Measurements from ENCODE around the gene NUDT22.
"Not testable (repeated sequence)": the region's sequence is repeated elsewhere in the genome, so short reads cannot be mapped to it uniquely, and the experiment has no call there.

NUDT22 gene

GRCh38 chr11:64245401-64245796 is 19.3 kb downstream of the NUDT22 start:
- DNase-seq: peak; percentile 87

GRCh38 chr11:64245797-64246620 is 19.9 kb downstream of the NUDT22 start:
- DNase-seq: no peak

GRCh38 chr11:64246621-64246870 is 20.5 kb downstream of the NUDT22 start:
- DNase-seq: not testable (repeated sequence)

- peak; percentile 94 for DNase-seq
These were observed 21.0 kb downstream of the NUDT22 start, which contains the start of gene PPP1R14B for GRCh38 chr11:64246871-64247728. Gene PPP1R14B, minus strand, starts transcription at chr11:64246943. Its CDS starts 270 bp downstream, at chr11:64246673.

GRCh38 chr11:64247729-64248531 is 21.9 kb downstream of the NUDT22 start:
- DNase-seq: no peak

- no peak for DNase-seq
These were observed 22.5 kb downstream of the NUDT22 start for GRCh38 chr11:64248578-64248977.

GRCh38 chr11:64249038-64249437 is 23.0 kb downstream of the NUDT22 start:
- DNase-seq: no peak

- DNase-seq: no peak
These were observed 23.7 kb downstream of the NUDT22 start for GRCh38 chr11:64249563-64250414.

- DNase-seq: no peak
These were observed 24.4 kb downstream of the NUDT22 start for GRCh38 chr11:64250415-64251015.

- no peak for DNase-seq
These were observed 25.1 kb downstream of the NUDT22 start, which contains the start of gene PLCB3 for GRCh38 chr11:64251016-64251752. Gene PLCB3, plus strand, starts transcription at chr11:64251530. Its CDS starts 120 bp downstream, at chr11:64251650.

GRCh38 chr11:64251753-64252002 is 25.6 kb downstream of the NUDT22 start:
- DNase-seq: no peak

- no peak for DNase-seq
These were observed 26.2 kb downstream of the NUDT22 start for GRCh38 chr11:64252003-64252872.

- no peak for DNase-seq
These were observed 27.0 kb downstream of the NUDT22 start for GRCh38 chr11:64253043-64253442.

- no peak for DNase-seq
These were observed 27.4 kb downstream of the NUDT22 start for GRCh38 chr11:64253481-64253880.

- DNase-seq: no peak
These were observed 28.3 kb downstream of the NUDT22 start for GRCh38 chr11:64254326-64254725.

GRCh38 chr11:64255135-64256128 is 29.4 kb downstream of the NUDT22 start:
- no peak for DNase-seq

- no peak for DNase-seq
These were observed 30.2 kb downstream of the NUDT22 start for GRCh38 chr11:64256300-64256699.

- DNase-seq: no peak
These were observed 32.3 kb downstream of the NUDT22 start for GRCh38 chr11:64258356-64258755.
